ENCODE results near the gene SECISBP2.
"Not testable (repeated sequence)": the region's sequence is repeated elsewhere in the genome, so short reads cannot be mapped to it uniquely, and the experiment has no call there.

The SECISBP2 gene

DNA sequence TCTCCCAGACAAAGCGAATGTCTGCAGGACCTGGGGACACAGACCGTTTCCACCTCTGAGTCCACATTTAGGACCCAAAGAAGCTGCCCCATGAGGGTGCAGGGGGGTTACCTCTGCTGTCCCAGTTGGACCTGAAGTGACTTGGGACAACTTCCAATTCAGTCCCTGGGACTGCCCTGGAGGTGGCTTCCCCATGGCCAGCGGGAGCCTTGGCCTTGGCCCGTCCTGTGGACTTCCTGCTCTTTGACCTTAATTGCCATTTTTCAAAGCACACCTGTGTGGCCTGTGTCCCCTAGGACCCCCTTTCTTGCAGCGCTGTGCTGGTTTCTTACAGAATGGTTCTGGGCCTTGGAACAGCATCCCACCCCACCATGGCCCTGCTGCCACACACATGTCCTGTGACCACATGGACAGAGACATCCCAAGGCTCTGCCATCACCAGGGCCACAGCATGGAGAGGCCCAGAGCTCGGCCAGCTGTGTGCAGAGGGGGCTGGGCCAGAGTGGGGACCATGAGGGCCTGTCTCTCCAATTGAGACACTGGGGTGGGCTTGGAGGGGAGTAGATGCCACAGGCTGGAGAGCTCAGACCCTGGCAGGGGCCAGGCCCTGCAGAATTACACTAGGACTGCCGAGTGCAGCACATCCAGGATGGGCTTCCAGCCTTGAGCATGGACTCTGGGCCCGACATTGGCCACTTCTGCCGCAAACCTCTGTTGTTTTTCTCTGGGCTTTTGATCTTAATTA is 45.8 kb downstream of the SECISBP2 start:
- FAIRE-seq (no peak), DNase-seq (ENCODE audit: low spot score) (no peak)

DNA sequence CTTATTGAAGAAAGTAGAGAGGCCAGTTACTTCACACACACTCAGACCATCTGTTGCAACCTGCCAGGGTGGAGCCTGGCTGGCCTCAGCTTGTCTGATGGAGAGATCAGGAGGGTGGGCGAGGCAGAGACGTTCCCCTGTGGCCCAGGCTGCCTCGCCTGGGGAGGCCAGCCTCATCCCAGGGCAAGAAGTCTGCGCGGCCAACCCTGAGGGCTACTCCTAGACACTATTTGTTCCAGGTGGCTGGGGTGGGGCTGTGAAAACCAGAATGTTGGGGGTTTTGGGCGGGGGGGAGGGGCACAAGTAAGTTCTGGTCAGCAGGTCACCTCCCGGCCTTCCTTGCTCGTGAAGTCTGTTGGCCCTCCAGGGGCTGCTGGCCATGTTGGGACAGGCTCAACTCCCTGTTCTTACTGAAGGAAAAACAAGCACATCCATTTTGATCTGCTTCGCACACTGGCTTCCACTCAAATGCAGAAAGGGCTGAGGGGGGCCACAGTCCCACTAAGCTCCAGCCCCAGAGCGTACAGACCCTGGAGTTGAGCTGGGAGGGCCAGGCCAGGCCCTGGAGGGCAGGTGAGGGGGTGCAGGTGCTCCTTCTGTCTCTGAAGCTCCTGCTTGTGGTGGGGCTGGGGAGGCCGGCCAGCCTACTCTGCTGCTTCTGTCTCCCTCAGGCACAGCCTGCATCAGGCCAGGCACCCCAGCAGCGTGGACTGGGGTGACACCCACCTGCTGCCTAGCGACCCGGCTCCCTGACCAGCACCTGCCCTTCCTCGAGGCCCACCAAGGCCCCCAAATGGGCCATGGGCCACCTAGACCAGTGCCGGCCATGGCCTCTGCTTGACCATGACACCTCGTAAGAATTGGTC is 46.6 kb downstream of the SECISBP2 start:
- no peak for FAIRE-seq
- DNase-seq (ENCODE audit: low spot score) = no peak

DNA sequence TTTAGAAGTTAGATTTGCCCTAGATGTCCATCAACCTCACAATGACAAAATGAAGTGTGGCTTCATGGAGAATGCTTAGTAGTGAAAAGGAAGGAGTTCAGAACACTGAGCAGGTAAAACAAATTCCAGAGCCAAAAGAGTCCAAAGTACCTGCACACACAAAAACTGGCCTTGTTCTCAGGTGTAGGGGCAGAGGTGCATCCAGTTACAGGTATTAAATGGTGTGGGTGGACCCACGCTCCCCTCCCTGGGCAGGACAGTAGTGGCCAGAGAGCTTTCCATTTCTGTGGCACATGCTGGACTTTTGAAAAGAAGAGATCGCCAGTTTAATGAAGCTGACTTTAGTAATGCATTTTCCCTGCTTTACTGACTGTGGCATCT is 47.2 kb downstream of the SECISBP2 start:
- DNase-seq (ENCODE audit: low spot score) (no peak), FAIRE-seq (no peak)

DNA sequence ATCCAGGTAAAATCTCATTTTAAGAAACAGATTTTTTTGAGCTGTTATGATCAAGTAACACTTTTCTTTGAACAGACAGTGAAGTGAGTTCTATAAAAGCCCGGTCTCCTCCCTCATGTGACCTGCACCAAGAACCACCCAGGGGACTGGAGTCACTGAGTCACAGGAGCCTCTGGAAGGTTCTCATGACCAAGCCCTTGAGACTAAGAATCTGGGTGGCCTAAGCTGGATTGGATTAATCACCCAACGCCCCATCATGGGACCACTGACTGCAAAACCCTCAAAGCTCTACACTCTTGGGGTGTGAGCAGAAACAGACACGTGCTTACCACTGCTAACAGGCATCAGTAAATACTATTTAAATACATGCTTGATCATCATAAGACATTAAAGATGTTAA is 48.4 kb downstream of the SECISBP2 start:
- no peak for FAIRE-seq
- DNase-seq (ENCODE audit: low spot score) = no peak

DNA sequence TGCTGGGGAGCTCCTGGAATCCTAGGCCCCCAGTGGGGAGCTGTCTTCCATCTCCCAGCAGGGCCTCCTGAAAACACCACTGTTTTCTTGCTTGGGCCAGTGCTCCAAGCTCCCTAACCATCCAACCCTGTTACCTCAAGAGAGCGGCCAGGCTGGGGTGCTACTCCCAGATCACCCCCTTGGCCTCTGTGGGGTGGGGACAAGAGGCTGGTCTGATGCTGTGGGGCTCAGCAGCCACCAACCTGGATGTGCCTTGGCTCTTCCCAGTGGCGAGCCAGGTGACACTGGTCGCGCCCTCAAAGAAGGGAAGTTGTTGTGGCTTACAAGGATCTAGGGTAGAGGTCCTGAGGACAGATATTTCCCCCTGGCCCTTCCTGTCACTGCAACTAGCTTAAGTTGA is 49.0 kb downstream of the SECISBP2 start:
- DNase-seq (ENCODE audit: low spot score) (no peak), FAIRE-seq (no peak)

DNA sequence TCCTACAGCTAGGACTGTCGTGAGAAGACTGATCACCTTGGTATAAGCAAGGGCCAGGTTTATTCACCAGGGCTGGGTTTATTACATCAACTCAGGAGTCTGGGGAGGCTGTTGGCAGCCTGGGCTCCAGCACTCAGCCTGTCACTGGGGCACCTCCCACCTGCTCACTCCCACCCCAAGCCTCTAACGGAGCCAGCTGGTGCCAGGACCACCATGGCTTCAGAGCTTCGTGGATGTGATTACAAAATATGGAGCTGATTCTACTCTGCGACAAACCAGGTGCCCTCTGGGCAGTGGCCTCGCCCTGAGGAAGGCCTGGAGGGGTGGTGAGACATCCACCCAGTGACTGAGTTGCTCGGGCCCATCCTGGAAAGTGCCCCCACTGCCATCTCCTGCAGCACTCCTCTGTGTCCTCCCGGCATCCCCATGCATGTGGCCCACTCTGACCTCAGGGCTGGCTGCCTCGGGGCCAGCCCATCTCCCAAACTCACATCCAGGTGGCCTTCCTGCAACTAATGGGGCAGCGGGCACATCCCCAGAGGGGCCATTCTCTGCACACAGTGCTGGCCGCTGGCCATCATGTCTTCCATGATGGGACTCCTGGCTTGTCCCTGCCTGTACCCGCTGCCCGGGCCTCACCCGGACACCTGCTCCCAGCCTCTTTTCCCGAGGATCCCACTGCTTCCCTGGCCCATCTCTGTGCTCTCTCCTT is 49.6 kb downstream of the SECISBP2 start:
- FAIRE-seq (no peak), DNase-seq (ENCODE audit: low spot score) (no peak)

DNA sequence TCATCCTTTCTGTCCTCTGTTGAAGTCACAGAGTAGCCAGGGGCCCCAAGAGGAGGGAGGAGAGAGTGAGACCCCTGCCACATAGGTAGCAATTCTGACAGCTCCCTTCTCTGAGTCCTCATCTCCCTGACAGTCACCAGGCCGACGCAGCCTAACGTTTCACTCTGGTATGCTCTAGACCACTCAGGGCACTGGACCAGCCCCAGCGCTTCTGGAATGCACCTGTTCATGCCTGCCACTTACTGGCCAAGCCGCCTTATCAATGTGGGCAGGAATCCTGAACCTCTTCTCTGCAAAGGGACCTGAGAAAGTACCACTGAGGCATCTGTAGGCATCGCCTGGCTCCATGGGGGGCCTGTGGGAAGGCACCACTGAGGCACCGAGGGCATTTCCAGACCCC is 50.2 kb downstream of the SECISBP2 start:
- DNase-seq (ENCODE audit: low spot score) = no peak
- no peak for FAIRE-seq

DNA sequence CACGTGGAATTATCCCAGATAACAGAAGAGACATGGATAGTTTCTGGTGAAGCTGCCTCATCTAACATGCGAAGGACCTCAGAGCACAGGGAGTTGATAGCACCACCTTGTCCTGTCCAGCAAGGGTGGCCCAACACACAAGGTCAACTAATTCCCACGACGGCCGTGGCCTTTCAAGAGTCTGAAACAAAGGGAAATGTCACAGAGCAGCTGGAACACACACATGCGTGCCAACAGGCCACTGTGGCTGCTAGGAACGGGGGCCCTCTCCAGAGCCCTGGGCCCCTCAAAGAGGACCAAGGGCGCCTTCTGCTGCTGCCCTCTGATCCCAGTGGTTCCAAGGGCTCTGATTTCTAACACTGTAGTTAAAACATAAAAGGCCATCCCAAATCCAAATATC is 50.7 kb downstream of the SECISBP2 start:
- no peak for FAIRE-seq

DNA sequence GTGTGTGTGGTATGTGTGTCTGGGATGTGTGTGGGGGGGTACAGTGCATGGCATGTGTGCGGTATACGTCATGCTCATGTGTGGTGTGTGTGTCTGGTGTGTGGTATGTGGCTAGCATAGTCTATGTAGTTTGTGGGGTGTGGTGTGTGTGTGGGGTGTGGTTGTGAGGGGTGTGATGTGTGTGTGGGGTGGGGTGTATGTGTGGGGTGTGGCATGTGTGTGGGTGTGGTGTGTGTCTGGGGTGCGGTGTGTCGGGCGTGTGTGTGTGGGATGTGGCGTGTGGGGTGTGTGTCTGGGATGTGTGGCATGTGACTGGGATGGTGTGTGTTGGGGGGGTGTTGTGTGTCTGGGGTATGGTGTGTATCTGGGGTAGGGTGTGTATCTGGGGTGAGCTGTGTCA is 52.3 kb downstream of the SECISBP2 start:
- DNase-seq (ENCODE audit: low spot score) (no peak), FAIRE-seq (no peak)

More for the DNA sequence above, 50.7 kb downstream of the SECISBP2 start:
- DNase-seq (ENCODE audit: low spot score) = no peak

DNA sequence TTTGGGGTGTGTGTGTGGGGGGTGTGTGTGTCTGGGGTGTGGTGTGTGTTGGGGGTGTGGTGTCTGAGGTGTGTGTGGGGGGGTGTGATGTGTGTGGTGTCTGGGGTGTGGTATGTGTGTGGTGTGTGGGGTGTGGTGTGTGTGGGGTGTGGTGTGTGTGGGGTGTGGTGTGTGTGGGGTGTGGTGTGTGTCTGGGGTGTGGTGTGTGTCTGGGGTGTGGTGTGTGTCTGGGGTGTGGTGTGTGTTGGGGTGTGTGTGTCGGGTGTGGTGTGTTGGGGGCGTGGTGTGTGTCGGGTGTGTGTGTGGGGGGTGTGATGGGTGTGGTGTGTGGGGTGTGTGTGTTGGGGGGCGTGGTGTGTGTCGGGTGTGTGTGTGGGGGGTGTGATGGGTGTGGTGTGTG is 53.5 kb downstream of the SECISBP2 start:
- not testable (repeated sequence) for DNase-seq (ENCODE audit: low spot score)
- FAIRE-seq = peak; percentile 100

DNA sequence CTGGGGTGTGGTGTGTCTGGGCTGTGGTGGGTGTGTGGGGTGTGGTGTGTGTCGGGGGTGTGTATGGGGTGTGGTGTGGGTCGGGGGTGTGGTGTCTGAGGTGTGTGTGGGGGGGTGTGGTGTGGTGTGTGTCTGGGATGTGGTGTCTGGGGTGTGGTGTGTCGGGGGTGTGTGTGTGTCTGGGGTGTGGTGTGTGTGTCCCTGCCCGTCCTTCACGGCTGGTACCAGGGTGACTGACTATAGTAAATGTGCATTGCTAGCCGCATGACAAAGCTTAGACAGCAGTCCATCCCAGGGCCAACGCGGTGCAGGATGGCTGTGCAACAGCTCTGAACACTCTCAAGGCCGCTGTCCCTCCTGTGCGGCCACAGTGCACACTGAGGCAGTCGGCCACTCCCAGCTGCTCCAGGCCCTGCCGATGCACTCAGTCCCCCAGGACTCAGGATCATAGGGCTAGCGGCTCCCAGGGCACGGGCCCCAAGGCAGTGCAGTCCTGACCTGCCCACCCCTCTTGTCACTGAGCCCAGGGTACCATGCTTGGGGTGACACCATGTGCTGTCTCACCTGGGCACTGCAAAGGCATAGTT is 54.0 kb downstream of the SECISBP2 start:
- DNase-seq (ENCODE audit: low spot score) (no peak), FAIRE-seq (no peak)

DNA sequence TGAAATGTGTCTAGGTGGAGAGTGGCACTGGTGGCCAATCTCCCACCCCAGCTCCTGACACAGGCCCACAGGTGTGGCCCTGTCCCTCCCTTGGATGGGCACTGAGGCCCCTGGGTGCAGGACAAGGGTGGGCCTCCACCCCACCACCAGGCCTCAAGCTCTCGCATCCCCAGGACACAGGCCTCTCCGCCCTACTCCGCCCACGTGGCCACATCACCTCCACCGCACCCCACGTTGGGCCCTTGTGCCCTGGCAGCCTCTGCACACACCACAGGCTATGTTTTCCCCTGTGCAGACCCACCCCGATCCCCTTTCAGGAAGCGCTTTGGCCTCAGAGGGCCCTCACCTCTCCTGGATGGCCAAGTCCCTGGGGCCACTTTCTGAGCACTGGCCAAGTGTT is 54.7 kb downstream of the SECISBP2 start:
- no peak for FAIRE-seq
- no peak for DNase-seq (ENCODE audit: low spot score)

DNA sequence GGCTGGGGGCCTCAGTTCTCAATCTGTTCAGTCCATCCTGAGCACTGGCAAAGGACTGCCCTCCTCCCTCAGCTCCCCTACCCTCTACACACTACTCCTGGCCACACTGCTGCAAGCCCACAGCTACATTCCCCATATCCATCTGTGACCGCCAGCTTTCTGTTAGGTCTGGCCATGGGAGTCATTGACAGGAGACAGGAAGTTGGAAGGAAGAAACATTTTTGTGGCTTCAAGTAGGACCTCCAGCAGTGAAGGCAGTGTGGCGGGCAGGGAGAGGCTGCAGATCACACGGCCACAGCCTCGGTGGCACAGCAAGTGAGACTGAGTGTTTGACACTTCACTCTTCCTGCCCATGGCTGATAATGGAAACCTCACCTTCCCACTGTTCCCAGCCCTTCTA is 55.9 kb downstream of the SECISBP2 start:
- FAIRE-seq (no peak), DNase-seq (ENCODE audit: low spot score) (no peak)

DNA sequence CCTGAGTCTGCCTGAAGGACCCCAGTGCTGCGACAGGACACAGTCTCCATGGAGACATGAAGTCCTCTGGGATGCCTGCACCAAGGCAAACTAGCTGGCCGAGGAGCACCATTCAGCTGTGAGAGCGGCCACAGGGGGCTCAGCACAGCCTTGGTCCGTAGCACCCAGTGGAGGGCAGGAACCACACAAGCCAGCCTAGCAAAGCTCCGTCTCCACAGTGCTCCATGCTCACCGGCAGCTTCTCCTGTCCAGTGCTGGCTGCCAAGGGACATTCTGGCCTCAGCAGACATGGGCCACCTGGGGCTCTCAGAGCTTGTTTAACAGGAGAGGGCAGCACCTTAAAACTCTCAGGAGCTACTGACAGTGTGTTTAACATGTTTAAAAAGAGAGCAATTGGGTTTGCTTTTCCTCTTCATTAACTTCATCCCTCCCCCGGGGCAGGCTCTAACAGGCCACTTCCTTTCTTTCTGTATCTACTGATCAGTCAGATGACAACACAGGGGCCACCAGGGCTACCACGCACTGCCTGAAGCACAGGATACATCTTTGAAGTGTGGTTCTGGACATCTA is 57.0 kb downstream of the SECISBP2 start:
- no peak for FAIRE-seq
- no peak for DNase-seq (ENCODE audit: low spot score)

DNA sequence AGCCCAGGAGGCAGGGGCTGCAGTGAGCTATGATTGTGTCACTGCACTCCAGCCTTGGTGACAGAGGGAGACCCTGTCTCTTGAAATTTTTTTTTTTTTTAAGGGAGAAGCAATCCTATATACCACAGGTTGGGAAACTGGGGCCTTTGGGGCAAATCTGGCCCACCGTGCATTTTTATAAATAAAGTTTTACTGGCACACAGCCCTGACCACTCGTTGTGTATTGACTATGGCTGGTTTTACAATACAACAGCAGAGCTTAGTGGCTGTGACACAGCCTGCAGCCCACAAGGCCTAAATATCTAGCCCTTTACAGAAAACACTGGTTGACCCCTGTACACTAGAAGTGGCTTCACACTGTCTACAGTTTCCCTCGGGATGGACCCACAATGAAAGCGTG is 58.0 kb downstream of the SECISBP2 start:
- no peak for FAIRE-seq
- no peak for DNase-seq (ENCODE audit: low spot score)

DNA sequence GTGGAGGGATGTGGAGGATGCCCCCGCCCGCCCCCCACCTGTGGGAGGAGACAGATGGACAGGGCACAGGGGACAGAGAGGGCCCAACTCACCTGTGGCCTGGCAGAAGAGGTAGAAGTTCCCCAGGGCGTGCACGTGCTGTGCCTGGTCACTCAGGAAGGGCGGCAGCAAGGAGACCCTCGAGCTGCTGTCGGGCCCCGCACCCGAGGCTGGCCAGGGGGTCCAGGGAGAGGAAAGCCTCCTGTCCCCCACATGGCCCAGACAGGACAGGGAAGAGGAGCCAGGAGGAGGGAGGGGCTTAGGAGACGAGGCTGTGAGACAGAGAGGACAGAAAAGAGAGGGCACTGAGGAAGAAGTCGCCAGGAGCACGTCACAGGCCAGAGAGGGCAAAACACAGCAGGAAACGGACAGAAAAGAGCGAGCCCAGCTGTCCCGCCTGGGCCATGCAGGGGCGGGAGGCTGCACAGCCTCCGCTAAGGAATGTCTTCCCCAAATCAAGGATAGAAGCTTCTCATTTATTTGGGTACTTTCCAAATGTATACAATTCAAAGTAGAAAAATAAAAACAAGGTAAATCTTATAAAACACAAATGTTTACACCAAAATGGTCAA is 58.5 kb downstream of the SECISBP2 start:
- FAIRE-seq = no peak

DNA sequence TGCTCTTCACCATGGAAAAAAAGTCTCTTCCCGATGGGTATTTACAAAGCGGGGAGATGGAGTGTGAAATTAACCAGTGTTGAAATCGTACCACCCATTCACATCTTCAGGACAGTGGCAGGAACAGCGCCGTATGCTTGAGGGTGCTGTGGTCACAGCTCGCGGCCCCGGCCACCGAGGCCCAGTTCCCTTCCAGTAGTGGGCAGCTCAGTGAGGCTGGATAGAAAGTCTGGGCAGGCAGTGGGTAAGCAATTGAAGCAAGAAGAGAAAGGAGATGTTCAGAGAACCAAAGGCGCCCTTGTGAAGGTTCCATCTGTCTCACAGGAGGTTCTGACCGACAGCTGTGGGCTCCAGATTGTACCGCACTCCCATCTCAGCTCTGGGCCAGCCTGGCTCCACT is 59.1 kb downstream of the SECISBP2 start:
- DNase-seq (ENCODE audit: low spot score) (no peak), FAIRE-seq (no peak)

More for the DNA sequence above, 58.5 kb downstream of the SECISBP2 start:
- no peak for DNase-seq (ENCODE audit: low spot score)

DNA sequence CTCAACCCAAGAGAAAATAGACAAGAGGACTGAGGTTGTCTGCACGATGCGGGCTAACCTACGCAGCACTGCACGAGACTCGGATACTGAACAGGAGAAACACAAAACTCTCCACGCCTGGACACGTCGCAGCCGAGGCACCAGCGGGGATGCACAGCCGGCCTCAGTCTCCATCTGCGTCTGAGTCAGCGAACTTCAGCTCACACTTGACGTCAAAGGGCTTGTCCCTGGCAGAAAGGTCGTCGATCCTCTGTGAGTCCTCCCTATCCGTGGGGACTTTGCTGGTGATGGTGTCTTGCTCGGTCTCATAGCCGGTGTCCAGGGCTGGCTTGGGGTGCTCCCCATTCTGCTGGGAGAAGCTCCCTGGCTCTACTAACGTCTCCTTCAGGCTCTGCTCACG is 60.2 kb downstream of the SECISBP2 start:
- no peak for FAIRE-seq
- DNase-seq (ENCODE audit: low spot score) = no peak

DNA sequence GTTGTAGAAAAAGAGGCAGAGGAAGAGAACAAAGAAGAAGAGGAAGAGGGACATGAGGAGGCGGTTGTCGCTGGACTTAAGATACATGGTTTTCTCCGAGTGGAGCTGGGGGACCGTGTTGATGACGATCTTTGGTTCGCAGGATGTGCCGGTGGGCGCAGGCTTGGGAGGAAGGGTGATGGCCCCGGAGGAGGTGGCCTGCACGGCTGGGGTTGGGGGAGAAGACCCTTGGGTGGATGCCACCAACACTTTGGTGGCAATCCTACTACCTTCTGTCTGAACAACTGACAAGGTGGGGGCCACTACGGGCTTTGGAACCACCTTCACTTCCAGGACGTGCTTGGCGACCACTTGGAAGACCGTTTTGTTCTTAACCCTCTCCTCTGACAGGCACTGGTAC is 60.7 kb downstream of the SECISBP2 start:
- no peak for DNase-seq (ENCODE audit: low spot score)

DNA sequence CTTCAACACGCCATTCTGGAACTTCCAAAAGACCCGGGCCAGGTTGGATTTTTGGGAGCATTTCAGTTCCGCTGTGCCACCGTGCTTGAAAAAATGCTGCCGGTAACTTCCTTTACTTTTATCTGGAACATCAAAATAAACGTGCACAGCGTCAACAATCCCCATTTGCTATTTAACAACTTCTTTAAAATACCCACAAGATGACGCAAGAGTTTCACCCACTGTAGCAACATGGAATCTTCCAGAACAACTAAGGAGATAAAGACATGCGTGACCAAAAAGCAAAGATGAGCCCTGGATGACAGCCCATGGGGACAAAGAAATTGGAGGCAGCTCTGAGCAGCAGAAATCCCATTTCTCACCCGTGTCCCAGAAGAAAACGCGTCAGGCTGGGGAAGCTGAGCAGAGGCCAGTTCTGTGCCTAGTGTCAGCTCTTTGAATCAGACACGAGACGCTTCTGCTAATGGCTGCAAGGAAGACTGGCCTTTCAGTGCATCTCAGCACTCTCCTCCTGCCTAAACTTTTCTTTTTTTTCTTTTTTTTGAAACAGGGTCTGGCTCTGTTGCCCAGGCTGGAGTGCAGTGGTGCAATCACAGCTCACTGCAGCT is 61.3 kb downstream of the SECISBP2 start:
- DNase-seq (ENCODE audit: low spot score) = no peak
- no peak for FAIRE-seq

More for the DNA sequence above, 60.7 kb downstream of the SECISBP2 start:
- FAIRE-seq = no peak
